Measurements from ENCODE around the gene TWIST2.

Gene TWIST2

GRCh38 chr2:238903141-238903540 is 55.3 kb downstream of the TWIST2 start:
- H3K4me3 ChIP-seq (ENCODE audit: low read depth, low read length): no peak overlapping the region

- no peak overlapping the region for H3K4me3 ChIP-seq (ENCODE audit: low read depth, low read length)
Observed at GRCh38 chr2:238904177-238904576, 56.3 kb downstream of the TWIST2 start.

GRCh38 chr2:238904716-238905115 is 56.8 kb downstream of the TWIST2 start:
- H3K4me3 ChIP-seq (ENCODE audit: low read depth, low read length): no peak overlapping the region

- H3K4me3 ChIP-seq (ENCODE audit: low read depth, low read length): no peak overlapping the region
Observed at GRCh38 chr2:238905224-238905623, 57.3 kb downstream of the TWIST2 start.

- no peak overlapping the region for H3K4me3 ChIP-seq (ENCODE audit: low read depth, low read length)
Observed at GRCh38 chr2:238905644-238906043, 57.8 kb downstream of the TWIST2 start.

GRCh38 chr2:238906254-238906935 is 58.5 kb downstream of the TWIST2 start:
- H3K4me3 ChIP-seq (ENCODE audit: low read depth, low read length): no peak overlapping the region

- H3K4me3 ChIP-seq (ENCODE audit: low read depth, low read length): no peak overlapping the region
Observed at GRCh38 chr2:238906936-238907716, 59.2 kb downstream of the TWIST2 start.

- no peak overlapping the region for H3K4me3 ChIP-seq (ENCODE audit: low read depth, low read length)
Observed at GRCh38 chr2:238907717-238908173, 59.9 kb downstream of the TWIST2 start.

- H3K4me3 ChIP-seq (ENCODE audit: low read depth, low read length): no peak overlapping the region
Observed at GRCh38 chr2:238908960-238909951, 61.4 kb downstream of the TWIST2 start.

- H3K4me3 ChIP-seq (ENCODE audit: low read depth, low read length): no peak overlapping the region
Observed at GRCh38 chr2:238910751-238911351, 63.0 kb downstream of the TWIST2 start.

GRCh38 chr2:238911376-238912227 is 63.7 kb downstream of the TWIST2 start:
- H3K4me3 ChIP-seq (ENCODE audit: low read depth, low read length): no peak overlapping the region

GRCh38 chr2:238912228-238912915 is 64.5 kb downstream of the TWIST2 start:
- H3K4me3 ChIP-seq (ENCODE audit: low read depth, low read length): no peak overlapping the region

- no peak overlapping the region for H3K4me3 ChIP-seq (ENCODE audit: low read depth, low read length)
Observed at GRCh38 chr2:238912916-238913875, 65.3 kb downstream of the TWIST2 start.

- no peak overlapping the region for H3K4me3 ChIP-seq (ENCODE audit: low read depth, low read length)
Observed at GRCh38 chr2:238913931-238914647, 66.2 kb downstream of the TWIST2 start.

- no peak overlapping the region for H3K4me3 ChIP-seq (ENCODE audit: low read depth, low read length)
Observed at GRCh38 chr2:238914648-238915015, 66.7 kb downstream of the TWIST2 start.

GRCh38 chr2:238915196-238915595 is 67.3 kb downstream of the TWIST2 start:
- H3K4me3 ChIP-seq (ENCODE audit: low read depth, low read length): no peak overlapping the region

GRCh38 chr2:238915596-238915995 is 67.7 kb downstream of the TWIST2 start:
- no peak overlapping the region for H3K4me3 ChIP-seq (ENCODE audit: low read depth, low read length)

Data from iPS-11a (cell line).